CD4-positive, alpha-beta T cell (primary cell): ENCODE measurements around the gene AUNIP. TPM values are rescaled to one million over a fixed set of nuclear protein-coding genes. Genes with fewer than 3 reads are reported as not detected.

Experiments used
- ATAC-seq: fragments of 200-7000 bp; cut with Tn5 transposase; one replicate; pipeline ENCODE4 v1.10.0; 2022; ENCODE audit warnings: mild to moderate bottlenecking; ENCODE audit not compliant: poor library complexity
- CTCF ChIA-PET: fragments of 350-600 bp; sonication (Branson Sonifier 250); formaldehyde crosslinking; loops from one replicate; lab custom pipeline; 2021; ENCODE audit warnings: antibody characterized with exemption, inconsistent platforms; lab: Charles Lee
- POLR2A ChIA-PET: fragments of 350-600 bp; sonication (Branson Sonifier 250); formaldehyde crosslinking; loops from one replicate; lab custom pipeline; 2021; ENCODE audit warnings: antibody characterized with exemption, inconsistent platforms; lab: Charles Lee
- DNase-seq, 14 experiments: peaks; one replicate each; pipeline ENCODE4 v3.0.0-alpha.2; 2013 to 2020; ENCODE audit warnings: mixed read lengths in 2 of 14
- H3K27ac ChIP-seq, 2 donors: one replicate each; pipeline versions ENCODE4 v1.5.1 to v1.7.0; 2013; ENCODE audit warnings: low read length in 2 of 2, low read depth in 1 of 2, mild to moderate bottlenecking in 1 of 2
- H3K27me3 ChIP-seq, 2 experiments: 1 replicate in 1 of 2; 2 replicates in 1 of 2; pipeline versions ENCODE4 v1.6.1 to v1.7.0; 2013; ENCODE audit warnings: low read length in 2 of 2, control low read depth in 1 of 2, mild to moderate bottlenecking in 1 of 2, moderate library complexity in 1 of 2; ENCODE audit not compliant: insufficient read depth in 2 of 2, control insufficient read depth in 1 of 2
- H3K36me3 ChIP-seq: one replicate; pipeline ENCODE4 v1.6.1; 2013; ENCODE audit warnings: low read length, control low read depth; ENCODE audit not compliant: insufficient read depth
- H3K4me1 ChIP-seq: one replicate; pipeline ENCODE4 v1.6.1; 2013; ENCODE audit warnings: low read length, control low read depth; ENCODE audit not compliant: insufficient read depth
- H3K4me3 ChIP-seq: one replicate; pipeline ENCODE4 v1.5.1; 2013; ENCODE audit warnings: mild to moderate bottlenecking, low read length, moderate library complexity
- H3K9me3 ChIP-seq, 2 experiments: 1 replicate in 1 of 2; 2 replicates in 1 of 2; pipeline versions ENCODE4 v1.6.1 to v1.7.0; 2013; ENCODE audit warnings: low read length in 2 of 2, mild to moderate bottlenecking in 2 of 2, control low read depth in 1 of 2, moderate library complexity in 1 of 2; ENCODE audit not compliant: control insufficient read depth in 1 of 2, insufficient read depth in 1 of 2
- H3K27ac Mint-ChIP-seq: one replicate; pipeline ENCODE4 v1.8.0; 2020; ENCODE audit warnings: mixed read lengths
- H3K27me3 Mint-ChIP-seq: one replicate; pipeline ENCODE4 v1.8.0; 2021; ENCODE audit warnings: mixed read lengths
- H3K36me3 Mint-ChIP-seq: one replicate; pipeline ENCODE4 v1.8.0; 2021; ENCODE audit warnings: low read depth, mixed read lengths
- H3K4me1 Mint-ChIP-seq: one replicate; pipeline ENCODE4 v1.8.0; 2021; ENCODE audit warnings: low read depth, mixed read lengths
- H3K4me3 Mint-ChIP-seq: one replicate; pipeline ENCODE4 v1.8.0; 2020; ENCODE audit warnings: mild to moderate bottlenecking, mixed read lengths
- H3K9me3 Mint-ChIP-seq: one replicate; pipeline ENCODE4 v1.8.0; 2020; ENCODE audit warnings: mixed read lengths
- CTCF ChIP-seq: fragments of 200-600 bp; IDR thresholded peaks from one replicate; pipeline ENCODE4 v1.8.0; 2022; ENCODE audit warnings: antibody characterized with exemption, mild to moderate bottlenecking
- intact Hi-C, 2 experiments: fragments of 100-400 bp; cut with DNase I in 1 of 2; cut with micrococcal nuclease in 1 of 2; formaldehyde crosslinking; loops; one replicate each; pipeline versions ENCODE4 v1.15.1 to v1.9.0; 2023 to 2025; cut with DNase I, micrococcal nuclease
- total RNA-seq, 174 experiments: library from RNA in 2 of 174; stranded (reverse) in 2 of 174; gene quantifications; one replicate each; pipeline ENCODE4 v1.2.3 and lab custom pipeline; 2021 to 2026

Gene AUNIP
- total RNA-seq, 2 experiments from 2014 or later: not detected

GRCh38 chr1:25806418-25806817 is 52.8 kb downstream of the AUNIP start:
- Mint-ChIP-seq H3K27me3 (no peaks in the 10 kb centered on the region), H3K36me3 (peaks cover 52% of the 10 kb centered on the region), H3K4me3 (no peak overlapping the region), H3K27ac (no peak overlapping the region), H3K9me3 (no peaks in the 10 kb centered on the region), H3K4me1 (peaks cover 37% of the 10 kb centered on the region)
- H3K27ac ChIP-seq: no peak overlapping the region
- no peak overlapping the region for H3K4me3 ChIP-seq
- no peaks in the 10 kb centered on the region for H3K27me3 ChIP-seq
- ChIA-PET POLR2A (no interaction called here), CTCF (no interaction called here)
- no peak for TF ChIP-seq CTCF
- H3K36me3 ChIP-seq: peaks cover 31% of the 10 kb centered on the region
- H3K4me1 ChIP-seq: peaks cover 29% of the 10 kb centered on the region
- no peak for DNase-seq
- H3K9me3 ChIP-seq: no peaks in the 10 kb centered on the region
- ATAC-seq: no peak
- intact Hi-C loops: no loop called here

GRCh38 chr1:25805863-25806225 is 53.4 kb downstream of the AUNIP start:
- peaks cover 31% of the 10 kb centered on the region for H3K36me3 ChIP-seq
- TF ChIP-seq CTCF: no peak
- intact Hi-C loops: no loop called here
- no peak overlapping the region for H3K4me3 ChIP-seq
- no peak overlapping the region for H3K27ac ChIP-seq
- H3K4me3 Mint-ChIP-seq: no peak overlapping the region
- ChIA-PET POLR2A (no interaction called here), CTCF (no interaction called here)
- DNase-seq (no peak), ATAC-seq (no peak)
- peaks cover 49% of the 10 kb centered on the region for H3K36me3 Mint-ChIP-seq
- no peaks in the 10 kb centered on the region for H3K27me3 Mint-ChIP-seq
- H3K27me3 ChIP-seq: no peaks in the 10 kb centered on the region
- no peaks in the 10 kb centered on the region for H3K9me3 ChIP-seq
- H3K9me3 Mint-ChIP-seq: no peaks in the 10 kb centered on the region
- peaks cover 30% of the 10 kb centered on the region for H3K4me1 ChIP-seq
- H3K4me1 Mint-ChIP-seq: peaks cover 41% of the 10 kb centered on the region
- H3K27ac Mint-ChIP-seq: no peak overlapping the region

GRCh38 chr1:25804964-25805862 is 54.0 kb downstream of the AUNIP start:
- Histone ChIP-seq H3K4me1 (peaks cover 29% of the 10 kb centered on the region), H3K27me3 (no peaks in the 10 kb centered on the region), H3K36me3 (peaks cover 31% of the 10 kb centered on the region), H3K27ac (no peak overlapping the region), H3K9me3 (no peaks in the 10 kb centered on the region), H3K4me3 (no peak overlapping the region)
- no peak for DNase-seq
- Mint-ChIP-seq H3K4me3 (no peak overlapping the region), H3K27ac (no peak overlapping the region), H3K9me3 (no peaks in the 10 kb centered on the region), H3K27me3 (no peaks in the 10 kb centered on the region), H3K36me3 (peaks cover 43% of the 10 kb centered on the region), H3K4me1 (peaks cover 46% of the 10 kb centered on the region)
- no peak for TF ChIP-seq CTCF
- POLR2A ChIA-PET: no interaction called here
- ATAC-seq: no peak
- intact Hi-C loops: no loop called here
- CTCF ChIA-PET: no interaction called here
